Measurements from ENCODE around the gene TMEM59L. TPM values are rescaled to one million over a fixed set of nuclear protein-coding genes. Genes with fewer than 3 reads are reported as not detected.

Gene TMEM59L
- total RNA-seq, 1 experiment from 2014 or later: 0.71 TPM

- Mint-ChIP-seq H3K36me3 (ENCODE audit: insufficient read depth, unreplicated experiment) (peaks cover 10% of the 10 kb centered on the region), H3K27me3 (ENCODE audit: unreplicated experiment) (peaks cover 32% of the 10 kb centered on the region), H3K9me3 (ENCODE audit: low read depth, unreplicated experiment) (no peaks in the 10 kb centered on the region), H3K27ac (ENCODE audit: unreplicated experiment) (peak overlapping the region; percentile 81), H3K4me3 (ENCODE audit: low read depth, unreplicated experiment) (peak overlapping the region; percentile 51), H3K4me1 (ENCODE audit: low read depth, unreplicated experiment) (peaks cover 26% of the 10 kb centered on the region)
- TF ChIP-seq CTCF (IDR thresholded peaks at IDR 0.05; ENCODE audit: unreplicated experiment): no peak
- intact Hi-C loops (cut with micrococcal nuclease; ENCODE audit: unreplicated experiment): no loop called here
- no peak for DNase-seq
- CTCF ChIA-PET: no interaction called here
- no TSS peak for BruUV-seq (replicated peaks)
Measured at GRCh38 chr19:18659281-18660050, 46.8 kb downstream of the TMEM59L start.

GRCh38 chr19:18660051-18660910 is 47.6 kb downstream of the TMEM59L start:
- Mint-ChIP-seq H3K27me3 (ENCODE audit: unreplicated experiment) (peaks cover 32% of the 10 kb centered on the region), H3K36me3 (ENCODE audit: insufficient read depth, unreplicated experiment) (peaks cover 10% of the 10 kb centered on the region), H3K4me3 (ENCODE audit: low read depth, unreplicated experiment) (peak overlapping the region; percentile 51), H3K27ac (ENCODE audit: unreplicated experiment) (peak overlapping the region; percentile 81), H3K4me1 (ENCODE audit: low read depth, unreplicated experiment) (peaks cover 26% of the 10 kb centered on the region), H3K9me3 (ENCODE audit: low read depth, unreplicated experiment) (no peaks in the 10 kb centered on the region)
- peak; percentile 60 for DNase-seq
- no peak for TF ChIP-seq CTCF (IDR thresholded peaks at IDR 0.05; ENCODE audit: unreplicated experiment)
- BruUV-seq (replicated peaks): no TSS peak
- CTCF ChIA-PET: interaction anchor here (0.5 kb wide), 1 partner anchor 141 kb away, joined by 4 read pairs; no protein-coding TSS in a partner anchor
- intact Hi-C loops (cut with micrococcal nuclease; ENCODE audit: unreplicated experiment): no loop called here

GRCh38 chr19:18660939-18661670 is 48.4 kb downstream of the TMEM59L start:
- Mint-ChIP-seq H3K4me1 (ENCODE audit: low read depth, unreplicated experiment) (peaks cover 26% of the 10 kb centered on the region), H3K4me3 (ENCODE audit: low read depth, unreplicated experiment) (no peak overlapping the region), H3K27ac (ENCODE audit: unreplicated experiment) (peak overlapping the region; percentile 81)

More at GRCh38 chr19:18660939-18661670, 48.4 kb downstream of the TMEM59L start:
- no peak for TF ChIP-seq CTCF (IDR thresholded peaks at IDR 0.05; ENCODE audit: unreplicated experiment)
- no peaks in the 10 kb centered on the region for H3K9me3 Mint-ChIP-seq (ENCODE audit: low read depth, unreplicated experiment)
- intact Hi-C loops (cut with micrococcal nuclease; ENCODE audit: unreplicated experiment): no loop called here
- peaks cover 32% of the 10 kb centered on the region for H3K27me3 Mint-ChIP-seq (ENCODE audit: unreplicated experiment)
- CTCF ChIA-PET: interaction anchor here (0.5 kb wide), 1 partner anchor 140 kb away, joined by 4 read pairs; no protein-coding TSS in a partner anchor
- no peak for DNase-seq
- BruUV-seq (replicated peaks): no TSS peak
- peaks cover 10% of the 10 kb centered on the region for H3K36me3 Mint-ChIP-seq (ENCODE audit: insufficient read depth, unreplicated experiment)
